ENCODE measurements around the gene CARD11.

CARD11 gene

GRCh38 chr7:2964208-2964607 is 79.5 kb downstream of the CARD11 start:
- TF ChIP-seq ISL1 (CRISPR knock-in tag; IDR thresholded peaks at IDR 0.05) (no peak), OSR1 (CRISPR knock-in tag; IDR thresholded peaks at IDR 0.05) (no peak), POU6F1 (CRISPR knock-in tag; IDR thresholded peaks at IDR 0.05; ENCODE audit: borderline replicate concordance, low read depth) (no peak), ZNF8 (CRISPR knock-in tag; IDR thresholded peaks at IDR 0.05) (no peak), BACH2 (CRISPR knock-in tag; IDR thresholded peaks at IDR 0.05; ENCODE audit: borderline replicate concordance) (no peak), PPARA (CRISPR knock-in tag; IDR thresholded peaks at IDR 0.05; ENCODE audit: borderline replicate concordance) (no peak), PATZ1 (CRISPR knock-in tag; IDR thresholded peaks at IDR 0.05; ENCODE audit: borderline replicate concordance) (no peak), SNAI2 (CRISPR knock-in tag; IDR thresholded peaks at IDR 0.05) (no peak), ZFP30 (CRISPR knock-in tag; IDR thresholded peaks at IDR 0.05) (no peak)
- TF ChIP-seq, protein P1, sequence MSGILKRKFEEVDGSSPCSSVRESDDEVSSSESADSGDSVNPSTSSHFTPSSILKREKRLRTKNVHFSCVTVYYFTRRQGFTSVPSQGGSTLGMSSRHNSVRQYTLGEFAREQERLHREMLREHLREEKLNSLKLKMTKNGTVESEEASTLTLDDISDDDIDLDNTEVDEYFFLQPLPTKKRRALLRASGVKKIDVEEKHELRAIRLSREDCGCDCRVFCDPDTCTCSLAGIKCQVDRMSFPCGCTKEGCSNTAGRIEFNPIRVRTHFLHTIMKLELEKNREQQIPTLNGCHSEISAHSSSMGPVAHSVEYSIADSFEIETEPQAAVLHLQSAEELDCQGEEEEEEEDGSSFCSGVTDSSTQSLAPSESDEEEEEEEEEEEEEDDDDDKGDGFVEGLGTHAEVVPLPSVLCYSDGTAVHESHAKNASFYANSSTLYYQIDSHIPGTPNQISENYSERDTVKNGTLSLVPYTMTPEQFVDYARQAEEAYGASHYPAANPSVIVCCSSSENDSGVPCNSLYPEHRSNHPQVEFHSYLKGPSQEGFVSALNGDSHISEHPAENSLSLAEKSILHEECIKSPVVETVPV (CRISPR knock-in tag; IDR thresholded peaks at IDR 0.05) = no peak
- no peak for ATAC-seq

GRCh38 chr7:2962865-2963264 is 80.8 kb downstream of the CARD11 start:
- no peak for TF ChIP-seq CSDC2 (CRISPR knock-in tag; IDR thresholded peaks at IDR 0.05)
- TF ChIP-seq ZNF565 (CRISPR knock-in tag; conservative IDR thresholded peaks at IDR 0.05; ENCODE audit: low read depth) = no peak
- no peak for TF ChIP-seq ZNF70 (CRISPR knock-in tag; IDR thresholded peaks at IDR 0.05)
- TF ChIP-seq ZC3H10 (CRISPR knock-in tag; IDR thresholded peaks at IDR 0.05) = no peak
- TF ChIP-seq ZFP30 (CRISPR knock-in tag; IDR thresholded peaks at IDR 0.05) = no peak
- ATAC-seq = no peak

DNA sequence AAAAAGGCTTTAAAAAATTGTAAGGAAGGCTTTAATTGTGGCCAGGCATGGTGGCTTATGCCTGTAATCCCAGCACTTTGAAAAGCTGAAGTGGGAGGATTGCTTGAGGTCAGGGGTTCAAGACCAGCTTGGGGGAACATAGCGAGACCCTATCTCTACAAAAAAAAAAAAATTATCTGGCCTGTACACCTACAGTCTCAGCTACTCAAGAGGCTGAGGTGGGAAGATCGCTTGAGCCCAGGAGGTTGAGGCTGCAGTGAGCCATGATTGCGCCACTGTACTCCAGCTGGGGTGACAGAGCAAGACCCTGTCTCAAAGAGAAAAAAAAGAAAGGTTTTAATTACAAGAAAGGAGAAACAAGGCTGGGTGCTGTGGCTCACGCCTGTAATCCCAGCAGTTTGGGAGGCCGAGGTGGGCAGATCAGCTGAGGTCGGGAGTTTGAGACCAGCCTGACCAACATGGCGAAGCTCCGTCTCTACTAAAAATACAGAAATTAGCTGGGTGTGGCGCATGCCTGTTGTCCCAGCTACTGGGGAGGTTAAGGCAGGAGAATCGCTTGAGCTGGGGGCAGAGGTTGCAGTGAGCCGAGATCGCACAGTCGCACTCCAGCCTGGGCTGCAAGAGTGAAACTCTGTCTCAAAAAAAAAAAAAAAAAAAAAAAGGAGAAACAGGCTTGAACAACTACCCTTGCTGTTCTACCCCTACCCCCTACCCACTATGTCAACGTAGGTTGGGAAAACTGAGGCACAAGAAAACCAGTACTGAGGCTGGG is 83.7 kb downstream of the CARD11 start:
- TF ChIP-seq, protein P1 (CRISPR knock-in tag; IDR thresholded peaks at IDR 0.05) = no peak
- TF ChIP-seq CSDC2 (CRISPR knock-in tag; IDR thresholded peaks at IDR 0.05) = no peak
- no peak for TF ChIP-seq CREB5 (CRISPR knock-in tag; IDR thresholded peaks at IDR 0.05; ENCODE audit: low read depth)
- no peak for TF ChIP-seq ESRRG (CRISPR knock-in tag; IDR thresholded peaks at IDR 0.05)
- TF ChIP-seq SNAI2 (CRISPR knock-in tag; IDR thresholded peaks at IDR 0.05) = no peak
- no peak for TF ChIP-seq ZNF8 (CRISPR knock-in tag; IDR thresholded peaks at IDR 0.05)
- no peak for TF ChIP-seq PATZ1 (CRISPR knock-in tag; IDR thresholded peaks at IDR 0.05; ENCODE audit: borderline replicate concordance)
- TF ChIP-seq ZNF565 (CRISPR knock-in tag; conservative IDR thresholded peaks at IDR 0.05; ENCODE audit: low read depth) = no peak
- no peak for ATAC-seq

GRCh38 chr7:2959103-2959680 is 84.5 kb downstream of the CARD11 start:
- no peak for ATAC-seq
- TF ChIP-seq ZFP30 (CRISPR knock-in tag; IDR thresholded peaks at IDR 0.05) = no peak

All from SK-N-SH treated with all-trans-retinoic acid at 6 μM for 48 hours (cell line).